OCI-LY3 (cell line): ENCODE measurements around the gene GUCY1A1.

Source experiments
- H2AFZ ChIP-seq: fragments of 200-600, 300-600 bp; shearing (Covaris generic); 2 replicates; pipeline ENCODE4 v1.6.0; 2014; ENCODE audit warnings: antibody characterized with exemption, low read depth, low read length
- H3K27ac ChIP-seq: fragments of 200-600, 300-600 bp; sonication (generic); 2 replicates; pipeline ENCODE4 v1.5.1; 2014; ENCODE audit warnings: mild to moderate bottlenecking, low read length, moderate library complexity, mixed read lengths
- H3K27me3 ChIP-seq: fragments of 200-600, 300-600 bp; sonication (generic); 2 replicates; pipeline ENCODE4 v1.6.1; 2014; ENCODE audit warnings: low read depth, low read length, mixed read lengths
- H3K36me3 ChIP-seq: fragments of 200-600, 300-600 bp; sonication (generic); replicated peaks from 2 replicates; pipeline ENCODE3; 2014; ENCODE audit warnings: low read depth, low read length, mixed read lengths
- H3K4me1 ChIP-seq: fragments of 300-600, 200-600 bp; sonication (generic); 2 replicates; pipeline ENCODE4 v1.6.1; 2014; ENCODE audit warnings: low read length, mixed read lengths
- H3K4me2 ChIP-seq: fragments of 200-600, 300-600 bp; sonication (generic); 2 replicates; pipeline ENCODE4 v1.6.1; 2014; ENCODE audit warnings: low read length, mixed read lengths
- H3K4me3 ChIP-seq: fragments of 300-600, 200-600 bp; sonication (generic); 2 replicates; pipeline ENCODE4 v1.5.1; 2014; ENCODE audit warnings: antibody characterized with exemption, mild to moderate bottlenecking, low read length, moderate library complexity
- H3K79me2 ChIP-seq: fragments of 300-600, 200-600 bp; shearing (Covaris generic); 2 replicates; pipeline ENCODE4 v1.6.1; 2014; ENCODE audit warnings: mild to moderate bottlenecking, low read length, mixed read lengths
- H3K9ac ChIP-seq: fragments of 300-600, 200-600 bp; shearing (Covaris generic); 2 replicates; pipeline ENCODE4 v1.6.0; 2014; ENCODE audit warnings: mild to moderate bottlenecking, low read length, moderate library complexity
- H3K9me3 ChIP-seq: fragments of 200-600, 300-600 bp; shearing (Covaris generic); 2 replicates; pipeline ENCODE4 v1.6.1; 2014; ENCODE audit warnings: low read length, mixed read lengths; ENCODE audit not compliant: insufficient read depth
- H4K20me1 ChIP-seq: fragments of 200-600, 300-600 bp; sonication (generic); 2 replicates; pipeline ENCODE4 v1.6.1; 2016; ENCODE audit warnings: low read length, mixed read lengths; ENCODE audit not compliant: insufficient read depth
- EZH2phosphoT487 ChIP-seq: fragments of 200-600 bp; shearing (Covaris generic); IDR thresholded peaks from 2 replicates; pipeline ENCODE4 v1.6.1; 2018; ENCODE audit warnings: antibody characterized with exemption, mixed run types, low read depth
- TF ChIP-seq, protein P1 (sequence below): fragments of 200-600, 300-600 bp; sonication (generic); IDR thresholded peaks from 2 replicates; pipeline ENCODE4 v1.5.1; 2014; ENCODE audit warnings: antibody characterized with exemption, low read length, low read depth

Gene GUCY1A1

DNA sequence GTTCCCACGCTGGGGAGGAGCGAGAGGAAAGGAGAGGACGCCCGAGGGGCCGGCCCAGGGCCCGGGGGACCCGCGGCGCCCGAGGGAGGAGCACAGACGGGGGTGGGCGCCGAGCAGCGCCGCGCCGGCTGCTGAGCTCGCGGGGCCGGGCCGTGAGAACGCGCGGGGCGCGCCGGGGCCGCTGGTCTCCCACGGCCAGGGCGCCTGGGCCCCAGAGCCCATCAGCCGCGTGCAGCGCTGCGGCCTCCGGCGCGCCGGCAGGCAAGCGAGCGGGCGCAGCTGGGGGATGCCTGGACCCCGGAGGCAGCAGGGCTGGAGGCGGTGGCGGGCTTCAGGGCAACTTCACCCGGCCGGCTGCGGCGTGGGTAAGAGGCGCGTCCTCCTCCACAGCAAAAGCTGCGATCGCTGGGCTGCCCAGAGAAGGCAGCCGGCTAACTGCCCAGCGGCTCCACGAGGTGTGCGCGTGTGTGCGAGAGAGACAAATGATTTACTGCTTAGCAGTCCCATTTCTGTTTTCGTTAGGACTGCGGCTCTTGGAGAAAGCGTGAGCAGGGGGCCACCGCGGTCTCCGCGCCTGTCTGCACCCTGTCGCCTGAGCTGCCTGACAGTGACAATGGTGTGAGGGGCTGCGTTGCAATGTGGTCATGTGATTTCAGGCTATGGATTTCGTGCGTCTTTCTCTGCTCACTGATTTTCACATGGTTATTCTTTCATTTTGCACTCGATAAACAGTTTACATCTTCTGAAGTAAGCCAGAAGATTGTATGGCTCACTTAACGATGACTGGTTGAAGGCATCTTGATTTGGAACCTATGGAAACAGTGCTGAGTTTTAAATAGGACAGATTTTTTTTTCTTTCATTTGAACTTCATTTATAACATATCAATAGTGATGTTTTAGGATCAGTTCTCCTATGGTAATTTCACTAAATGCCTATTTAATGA, 1.2 kb downstream of the GUCY1A1 start:
- Histone ChIP-seq H3K9ac (no peak overlapping the region), H3K36me3 (no peaks in the 10 kb centered on the region), H2AFZ (no peak overlapping the region), H3K27me3 (no peaks in the 10 kb centered on the region), H3K79me2 (no peaks in the 10 kb centered on the region), H3K4me3 (no peak overlapping the region), H4K20me1 (no peaks in the 10 kb centered on the region), H3K27ac (no peak overlapping the region), H3K4me1 (no peaks in the 10 kb centered on the region), H3K4me2 (no peak overlapping the region), H3K9me3 (no peaks in the 10 kb centered on the region)
- no peak for TF ChIP-seq EZH2phosphoT487
- TF ChIP-seq, protein P1, sequence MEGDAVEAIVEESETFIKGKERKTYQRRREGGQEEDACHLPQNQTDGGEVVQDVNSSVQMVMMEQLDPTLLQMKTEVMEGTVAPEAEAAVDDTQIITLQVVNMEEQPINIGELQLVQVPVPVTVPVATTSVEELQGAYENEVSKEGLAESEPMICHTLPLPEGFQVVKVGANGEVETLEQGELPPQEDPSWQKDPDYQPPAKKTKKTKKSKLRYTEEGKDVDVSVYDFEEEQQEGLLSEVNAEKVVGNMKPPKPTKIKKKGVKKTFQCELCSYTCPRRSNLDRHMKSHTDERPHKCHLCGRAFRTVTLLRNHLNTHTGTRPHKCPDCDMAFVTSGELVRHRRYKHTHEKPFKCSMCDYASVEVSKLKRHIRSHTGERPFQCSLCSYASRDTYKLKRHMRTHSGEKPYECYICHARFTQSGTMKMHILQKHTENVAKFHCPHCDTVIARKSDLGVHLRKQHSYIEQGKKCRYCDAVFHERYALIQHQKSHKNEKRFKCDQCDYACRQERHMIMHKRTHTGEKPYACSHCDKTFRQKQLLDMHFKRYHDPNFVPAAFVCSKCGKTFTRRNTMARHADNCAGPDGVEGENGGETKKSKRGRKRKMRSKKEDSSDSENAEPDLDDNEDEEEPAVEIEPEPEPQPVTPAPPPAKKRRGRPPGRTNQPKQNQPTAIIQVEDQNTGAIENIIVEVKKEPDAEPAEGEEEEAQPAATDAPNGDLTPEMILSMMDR, result no peak

DNA sequence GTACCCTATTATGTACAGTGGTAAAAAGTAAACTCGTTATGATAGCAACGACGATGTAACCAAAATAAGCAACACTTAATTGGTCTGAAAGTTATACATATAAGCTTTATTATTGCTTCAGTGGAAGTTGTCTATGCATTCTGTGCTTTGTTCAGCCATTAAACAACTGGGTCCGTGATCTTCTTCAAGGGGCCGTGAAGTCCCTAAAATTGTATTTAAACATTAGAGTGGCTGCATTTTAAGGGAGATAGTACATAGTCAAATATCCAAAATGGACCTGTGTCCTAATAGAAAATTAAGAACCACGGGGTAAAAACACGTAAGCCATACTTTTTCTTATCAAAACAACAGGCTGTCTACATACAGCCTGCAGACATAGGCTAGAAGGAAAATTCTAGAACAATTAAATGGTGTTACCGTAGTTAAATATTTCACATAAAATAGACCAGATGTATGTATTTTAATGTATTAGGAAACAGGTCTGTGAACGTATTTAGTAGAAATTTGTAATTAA, 2.1 kb downstream of the GUCY1A1 start:
- Histone ChIP-seq H3K79me2 (no peaks in the 10 kb centered on the region), H3K27ac (no peak overlapping the region), H3K9ac (no peak overlapping the region), H3K36me3 (no peaks in the 10 kb centered on the region), H4K20me1 (no peaks in the 10 kb centered on the region), H3K4me1 (no peaks in the 10 kb centered on the region), H2AFZ (no peak overlapping the region), H3K9me3 (no peaks in the 10 kb centered on the region), H3K4me2 (no peak overlapping the region), H3K27me3 (no peaks in the 10 kb centered on the region), H3K4me3 (no peak overlapping the region)
- TF ChIP-seq, protein P1, result no peak
- TF ChIP-seq EZH2phosphoT487, result no peak

DNA sequence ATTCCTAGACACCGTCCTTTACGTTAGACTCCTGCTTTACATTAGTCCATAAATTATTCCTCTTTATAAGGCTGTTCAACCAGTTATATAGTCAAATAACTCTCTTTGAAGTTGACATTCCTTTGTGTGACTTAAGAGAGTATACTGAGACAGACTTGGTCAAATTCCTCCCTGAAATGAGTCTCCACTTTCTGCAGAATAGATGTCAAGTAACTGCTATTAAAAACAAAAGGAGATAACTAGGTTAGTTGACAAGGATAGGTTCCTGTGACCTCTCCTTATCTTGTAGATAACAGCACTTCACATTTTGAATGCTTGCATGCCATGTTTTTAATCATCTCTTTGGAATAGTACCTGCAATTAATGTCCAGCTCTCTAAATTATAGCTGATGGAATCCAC, 5.7 kb downstream of the GUCY1A1 start:
- no peaks in the 10 kb centered on the region for H3K4me1 ChIP-seq
- no peaks in the 10 kb centered on the region for H3K27me3 ChIP-seq
- TF ChIP-seq, protein P1, result no peak
- no peak for TF ChIP-seq EZH2phosphoT487
- H3K9me3 ChIP-seq, result no peaks in the 10 kb centered on the region
- H3K36me3 ChIP-seq, result no peaks in the 10 kb centered on the region
- H3K4me2 ChIP-seq, result no peak overlapping the region
- H3K27ac ChIP-seq, result no peak overlapping the region
- no peak overlapping the region for H2AFZ ChIP-seq
- H3K9ac ChIP-seq, result no peak overlapping the region
- no peaks in the 10 kb centered on the region for H4K20me1 ChIP-seq
- H3K79me2 ChIP-seq, result no peaks in the 10 kb centered on the region
- no peak overlapping the region for H3K4me3 ChIP-seq

DNA sequence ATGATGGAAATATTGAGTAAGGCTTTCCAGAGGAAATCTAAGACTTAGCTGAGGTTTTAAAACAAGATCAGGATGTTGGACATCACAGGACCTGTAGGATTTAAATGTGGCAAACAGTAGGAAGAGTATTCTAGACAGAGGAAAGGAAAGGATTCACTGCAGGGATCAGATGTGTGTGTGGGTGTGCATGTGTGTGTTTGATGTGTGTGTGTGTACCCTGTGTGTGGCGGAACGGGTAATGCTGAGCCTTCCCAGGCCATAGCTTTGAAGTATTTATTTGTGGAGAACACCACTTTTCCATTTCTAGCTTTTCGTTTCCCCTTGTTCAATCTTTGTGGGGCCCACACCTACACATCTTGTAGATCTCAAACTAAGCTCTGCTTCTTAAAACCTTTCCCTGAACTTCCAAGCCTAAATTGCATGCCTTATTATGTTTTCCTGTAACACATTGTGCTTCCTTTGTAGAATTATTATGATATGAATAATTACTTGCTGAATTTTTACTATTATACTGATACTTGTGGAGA, 6.9 kb downstream of the GUCY1A1 start:
- Histone ChIP-seq H2AFZ (no peak overlapping the region), H3K27ac (no peak overlapping the region), H3K27me3 (no peaks in the 10 kb centered on the region), H3K36me3 (no peaks in the 10 kb centered on the region), H3K4me2 (no peak overlapping the region), H4K20me1 (no peaks in the 10 kb centered on the region), H3K9me3 (no peaks in the 10 kb centered on the region), H3K4me1 (no peaks in the 10 kb centered on the region), H3K4me3 (no peak overlapping the region), H3K79me2 (no peaks in the 10 kb centered on the region), H3K9ac (no peak overlapping the region)
- TF ChIP-seq, protein P1, result no peak
- no peak for TF ChIP-seq EZH2phosphoT487
